ENCODE data around the gene ZG16B.
A peak's percentile ranks its signal among the peaks of the same experiment; 100 is the strongest.

The ZG16B gene

GRCh38 chr16:2865651-2866050 lies 35.5 kb downstream of the ZG16B start:
- CTCF ChIA-PET = interaction anchor here (0.6 kb wide), 1 partner anchor 51 kb away, joined by 5 read pairs; no protein-coding TSS in a partner anchor
- DNase-seq (ENCODE audit: extremely low spot score) = no peak
- TF ChIP-seq PKNOX1 (IDR thresholded peaks at IDR 0.05) = no peak
- no peak for TF ChIP-seq ZNF384 (IDR thresholded peaks at IDR 0.05)
- TF ChIP-seq ARNT (IDR thresholded peaks at IDR 0.05) = no peak
- no peak for TF ChIP-seq BHLHE40 (IDR thresholded peaks at IDR 0.05; ENCODE audit: borderline replicate concordance)
- POLR2A ChIA-PET = no interaction called here

GRCh38 chr16:2866431-2866830 lies 36.3 kb downstream of the ZG16B start:
- CTCF ChIA-PET = no interaction called here

GRCh38 chr16:2867661-2867986 lies 37.5 kb downstream of the ZG16B start:
- POLR2A ChIA-PET = interaction anchor here (0.6 to 2.4 kb wide), 23 partner anchors 9 to 185 kb away, joined by 3 to 30 read pairs (median 4); partner anchors contain the start of genes FLYWCH1, FLYWCH2, KCTD5 and PKMYT1
- DNase-seq (ENCODE audit: extremely low spot score) = no peak
- CTCF ChIA-PET = interaction anchor here (0.6 to 2.0 kb wide), 7 partner anchors 11 to 67 kb away, joined by 3 to 17 read pairs (median 5); partner anchors contain the start of gene FLYWCH2
- TF ChIP-seq FOXK2 (IDR thresholded peaks at IDR 0.05) (no peak), FOXM1 (IDR thresholded peaks at IDR 0.05; ENCODE audit: borderline replicate concordance) (no peak), PKNOX1 (IDR thresholded peaks at IDR 0.05) (no peak), L3MBTL2 (conservative IDR thresholded peaks at IDR 0.05) (no peak), BHLHE40 (IDR thresholded peaks at IDR 0.05; ENCODE audit: borderline replicate concordance) (no peak)

More at GRCh38 chr16:2866431-2866830, 36.3 kb downstream of the ZG16B start:
- no peak for DNase-seq (ENCODE audit: extremely low spot score)
- TF ChIP-seq CTBP1 (IDR thresholded peaks at IDR 0.05; ENCODE audit: borderline replicate concordance) (no peak), SUZ12 (IDR thresholded peaks at IDR 0.05) (no peak), HDGF (IDR thresholded peaks at IDR 0.05; ENCODE audit: borderline replicate concordance) (no peak), ZNF384 (IDR thresholded peaks at IDR 0.05) (no peak), LEF1 (IDR thresholded peaks at IDR 0.05; ENCODE audit: borderline replicate concordance) (no peak), SP1 (IDR thresholded peaks at IDR 0.05) (no peak), NFRKB (IDR thresholded peaks at IDR 0.05) (no peak), TARDBP (IDR thresholded peaks at IDR 0.05) (no peak), PKNOX1 (IDR thresholded peaks at IDR 0.05) (no peak), FOXK2 (IDR thresholded peaks at IDR 0.05) (no peak)
- POLR2A ChIA-PET = no interaction called here

- CTCF ChIA-PET = interaction anchor here (0.6 to 2.0 kb wide), 8 partner anchors 12 to 67 kb away, joined by 3 to 17 read pairs (median 4); partner anchors contain the start of gene FLYWCH2
- peak; percentile 95 for DNase-seq (ENCODE audit: extremely low spot score)
- POLR2A ChIA-PET = interaction anchor here (0.6 to 2.4 kb wide), 23 partner anchors 9 to 186 kb away, joined by 3 to 30 read pairs (median 4); partner anchors contain the start of genes FLYWCH1, FLYWCH2, KCTD5 and PKMYT1
- TF ChIP-seq SUZ12 (IDR thresholded peaks at IDR 0.05) (no peak), FOXM1 (IDR thresholded peaks at IDR 0.05; ENCODE audit: borderline replicate concordance) (no peak), LEF1 (IDR thresholded peaks at IDR 0.05; ENCODE audit: borderline replicate concordance) (no peak), TARDBP (IDR thresholded peaks at IDR 0.05) (no peak), HDGF (IDR thresholded peaks at IDR 0.05; ENCODE audit: borderline replicate concordance) (no peak), ARNT (IDR thresholded peaks at IDR 0.05) (no peak), PKNOX1 (IDR thresholded peaks at IDR 0.05) (no peak), BHLHE40 (IDR thresholded peaks at IDR 0.05; ENCODE audit: borderline replicate concordance) (no peak), NFRKB (IDR thresholded peaks at IDR 0.05) (no peak), SP1 (IDR thresholded peaks at IDR 0.05) (no peak), ELF4 (IDR thresholded peaks at IDR 0.05) (peak; percentile 69), ZNF384 (IDR thresholded peaks at IDR 0.05) (no peak), FOXK2 (IDR thresholded peaks at IDR 0.05) (no peak), CTBP1 (IDR thresholded peaks at IDR 0.05; ENCODE audit: borderline replicate concordance) (no peak), L3MBTL2 (conservative IDR thresholded peaks at IDR 0.05) (peak; percentile 71), FOXA1 (IDR thresholded peaks at IDR 0.05) (no peak)
These were observed 38.1 kb downstream of the ZG16B start for GRCh38 chr16:2867987-2868789.

- ChIA-PET CTCF (no interaction called here), POLR2A (interaction anchor here (0.8 to 3.3 kb wide), 5 partner anchors 10 to 119 kb away, joined by 3 to 11 read pairs (median 6); partner anchors contain the start of genes FLYWCH1 and FLYWCH2)
These were observed 41.8 kb downstream of the ZG16B start for GRCh38 chr16:2871926-2872325.

More at GRCh38 chr16:2871926-2872325, 41.8 kb downstream of the ZG16B start:
- no peak for DNase-seq (ENCODE audit: extremely low spot score)
- no peak for TF ChIP-seq FOXA1 (IDR thresholded peaks at IDR 0.05)
- TF ChIP-seq SP1 (IDR thresholded peaks at IDR 0.05) = no peak
- TF ChIP-seq SUZ12 (IDR thresholded peaks at IDR 0.05) = no peak
- TF ChIP-seq BHLHE40 (IDR thresholded peaks at IDR 0.05; ENCODE audit: borderline replicate concordance) = no peak
- no peak for TF ChIP-seq FOXM1 (IDR thresholded peaks at IDR 0.05; ENCODE audit: borderline replicate concordance)
- TF ChIP-seq FOXK2 (IDR thresholded peaks at IDR 0.05) = no peak
- no peak for TF ChIP-seq ELF4 (IDR thresholded peaks at IDR 0.05)
- TF ChIP-seq NFRKB (IDR thresholded peaks at IDR 0.05) = no peak
- no peak for TF ChIP-seq TARDBP (IDR thresholded peaks at IDR 0.05)
- TF ChIP-seq L3MBTL2 (conservative IDR thresholded peaks at IDR 0.05) = no peak
- no peak for TF ChIP-seq HDGF (IDR thresholded peaks at IDR 0.05; ENCODE audit: borderline replicate concordance)
- no peak for TF ChIP-seq LEF1 (IDR thresholded peaks at IDR 0.05; ENCODE audit: borderline replicate concordance)
- no peak for TF ChIP-seq CTBP1 (IDR thresholded peaks at IDR 0.05; ENCODE audit: borderline replicate concordance)
- no peak for TF ChIP-seq ZNF384 (IDR thresholded peaks at IDR 0.05)

Measured in HEK293T (cell line).